GM18861 (cell line): ENCODE measurements around the gene SCNN1G.

Experiments
- ATAC-seq: cut with Tn5 transposase; IDR thresholded peaks from one replicate; pipeline ENCODE4 v1.9.1; 2021; ENCODE audit not compliant: unreplicated experiment

The SCNN1G gene

DNA sequence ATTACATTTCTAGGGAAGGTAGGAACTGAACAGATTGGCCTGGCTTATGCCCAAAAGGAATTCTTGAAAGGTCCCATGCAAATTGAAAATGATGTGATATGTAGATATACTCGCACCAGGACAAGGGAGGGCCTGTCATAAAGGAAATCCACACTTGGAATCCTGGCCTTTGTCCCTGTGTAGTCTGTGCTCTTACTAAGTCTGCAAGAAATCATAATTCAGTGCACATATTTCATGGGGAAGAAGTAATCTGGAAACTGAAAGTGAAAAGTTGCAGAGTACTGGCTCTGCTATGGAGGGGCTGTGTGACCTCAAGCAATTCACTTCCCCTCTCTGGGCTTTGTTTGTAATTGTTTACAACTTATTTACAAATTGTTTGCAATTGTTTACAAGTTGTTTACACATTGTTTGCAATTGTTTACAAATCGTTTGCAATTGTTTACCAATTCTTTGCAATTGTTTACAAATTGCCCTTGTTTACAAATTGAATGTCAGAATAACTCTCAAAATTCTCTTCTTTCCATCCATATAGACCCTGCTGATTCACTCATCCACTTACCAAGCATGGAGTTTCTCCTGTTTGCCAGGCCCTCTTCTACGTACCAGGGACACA lies 12.9 kb downstream of the SCNN1G start:
- no peak for ATAC-seq

DNA sequence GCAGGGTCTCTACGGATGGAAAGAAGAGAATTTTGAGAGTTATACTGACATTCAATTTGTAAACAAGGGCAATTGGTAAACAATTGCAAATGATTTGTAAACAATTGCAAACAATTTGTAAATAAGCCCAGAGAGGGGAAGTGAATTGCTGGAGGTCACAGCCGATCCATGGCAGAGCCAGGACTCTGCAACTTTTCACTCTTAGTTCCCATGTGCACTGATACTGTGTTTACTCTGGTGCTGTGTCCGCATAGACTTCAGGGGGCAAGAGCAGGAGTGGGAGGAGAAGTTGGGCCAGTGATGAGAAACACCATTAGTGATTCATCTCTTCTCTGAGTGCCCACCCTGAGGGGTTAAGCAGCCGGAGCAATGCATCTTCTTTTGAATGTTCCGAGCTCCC lies 14.0 kb downstream of the SCNN1G start:
- ATAC-seq = no peak

DNA sequence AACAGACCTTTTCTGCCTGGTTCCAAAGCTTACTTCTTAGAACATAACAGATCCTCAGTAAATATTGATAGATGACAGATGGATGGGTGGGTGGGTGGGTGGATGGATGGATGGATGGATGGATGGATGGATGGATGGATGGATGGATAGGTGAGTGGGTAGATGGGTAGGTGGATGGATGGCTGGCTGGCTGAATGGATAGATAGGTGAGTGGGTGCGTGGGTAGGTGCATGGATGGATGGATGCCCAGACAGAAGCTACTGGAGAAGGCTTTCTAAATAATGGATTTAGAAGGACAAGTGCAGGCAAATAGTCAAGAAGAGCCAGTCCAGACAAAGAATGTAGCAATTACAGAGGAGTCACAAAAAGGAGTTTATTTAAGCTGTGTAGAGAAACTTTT lies 19.6 kb downstream of the SCNN1G start:
- ATAC-seq = no peak

DNA sequence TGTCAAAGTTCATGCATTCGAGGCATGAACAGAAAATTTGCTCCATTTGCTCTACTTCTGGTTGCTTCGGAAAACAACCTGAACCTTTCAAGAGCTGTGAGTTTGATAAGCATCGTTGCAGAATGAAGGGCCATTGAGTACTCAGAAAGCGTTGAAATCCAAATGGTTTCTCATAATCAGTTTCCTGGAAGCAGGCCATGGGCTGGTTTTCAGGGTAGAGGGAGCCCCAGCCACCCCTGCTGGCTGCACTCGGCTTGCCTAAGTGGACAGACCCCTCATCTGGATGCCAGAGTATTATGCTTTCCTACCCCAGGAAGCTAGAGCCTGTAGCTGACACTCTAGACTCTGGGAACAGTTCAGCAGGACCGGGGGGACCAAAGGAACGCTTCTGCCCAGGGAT lies 24.4 kb downstream of the SCNN1G start:
- ATAC-seq = no peak

DNA sequence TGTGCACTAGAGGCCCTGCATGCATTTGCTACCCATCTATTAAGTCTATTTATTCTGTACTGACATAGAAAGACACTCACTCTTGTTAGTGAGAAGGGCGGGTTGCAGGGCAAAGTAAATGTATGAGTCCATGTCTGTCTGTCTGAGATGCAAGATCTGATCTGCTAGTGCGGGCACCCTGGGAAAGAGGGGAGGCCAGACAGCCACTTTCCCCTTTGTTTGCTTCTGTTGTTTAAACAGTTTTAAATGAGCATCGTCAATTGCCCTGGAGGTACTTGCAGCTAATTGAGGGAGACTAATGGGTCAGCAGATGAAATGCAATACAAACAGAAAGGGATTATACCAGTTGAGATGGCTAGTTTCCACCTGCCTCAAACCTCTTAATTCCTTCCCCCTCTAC lies 24.9 kb downstream of the SCNN1G start:
- no peak for ATAC-seq

DNA sequence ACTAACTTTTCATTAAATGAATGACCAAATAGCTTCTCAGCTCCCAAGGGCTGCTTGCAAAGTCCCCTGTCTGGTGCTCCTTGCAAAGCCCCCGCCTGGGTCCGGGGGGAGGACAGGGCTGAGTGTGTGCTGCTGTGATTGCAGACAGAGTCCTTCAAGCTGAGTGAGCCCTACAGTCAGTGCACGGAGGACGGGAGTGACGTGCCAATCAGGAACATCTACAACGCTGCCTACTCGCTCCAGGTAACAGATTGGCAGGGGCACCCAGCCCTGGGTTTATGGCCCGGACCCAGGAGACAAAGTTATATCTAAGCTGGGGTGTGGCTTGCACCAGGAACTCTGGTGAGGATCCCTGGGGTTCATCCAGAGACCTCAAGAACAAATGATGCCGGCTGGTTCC lies 27.1 kb downstream of the SCNN1G start:
- ATAC-seq = no peak

DNA sequence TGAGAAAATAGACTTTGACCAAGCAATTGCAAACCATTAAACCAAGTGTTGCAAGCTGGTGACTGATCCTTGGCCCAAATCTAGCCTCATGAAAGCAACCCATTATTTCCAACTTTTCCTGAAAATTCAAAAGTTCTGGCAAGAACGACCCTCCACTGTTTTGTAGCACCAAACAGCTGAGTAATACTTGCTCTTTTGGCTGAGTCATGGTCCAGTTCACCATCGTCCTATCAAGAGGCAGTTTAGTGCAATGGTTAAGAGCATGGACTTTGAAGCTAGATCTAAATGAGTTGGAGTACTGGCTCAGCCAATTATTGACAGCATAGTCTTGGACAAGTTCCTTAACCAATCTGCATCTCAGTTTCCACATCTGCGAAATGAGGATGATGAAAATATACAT lies 31.3 kb downstream of the SCNN1G start:
- ATAC-seq = no peak

DNA sequence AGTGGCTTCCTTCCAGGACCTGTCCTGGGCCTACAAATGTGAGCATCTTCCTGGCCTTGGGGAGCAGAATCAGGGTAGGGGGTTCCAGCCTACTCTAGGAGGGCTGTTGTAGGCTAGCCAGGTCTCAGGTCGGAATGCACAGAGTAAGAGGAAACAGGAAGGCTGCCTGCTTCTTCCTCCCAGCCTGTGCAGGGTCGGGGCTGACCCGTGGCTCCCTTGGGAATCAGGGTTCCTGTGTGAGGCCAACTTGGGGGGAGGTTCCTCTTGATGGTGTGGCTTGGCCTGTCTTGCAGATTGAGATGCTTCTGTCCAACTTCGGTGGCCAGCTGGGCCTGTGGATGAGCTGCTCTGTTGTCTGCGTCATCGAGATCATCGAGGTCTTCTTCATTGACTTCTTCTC lies 32.3 kb downstream of the SCNN1G start:
- no peak for ATAC-seq

DNA sequence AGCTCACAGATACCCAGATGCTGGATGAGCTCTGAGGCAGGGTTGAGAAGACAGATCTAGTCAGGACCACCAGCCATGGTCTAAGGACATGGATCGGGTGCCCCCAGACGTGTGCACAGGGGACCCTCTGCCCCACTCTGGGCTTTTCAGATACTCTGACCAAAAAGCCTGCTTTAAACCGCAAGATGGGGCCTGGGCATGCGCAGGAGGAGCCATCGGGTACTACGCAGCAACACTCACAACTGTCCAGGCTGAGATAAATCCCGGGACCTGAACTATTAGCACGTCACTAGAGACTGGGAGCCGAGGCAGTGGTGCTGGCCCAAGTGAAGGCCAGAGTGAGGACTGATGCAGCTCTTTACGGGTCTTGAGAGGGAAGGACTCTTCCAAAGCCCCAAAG lies 32.9 kb downstream of the SCNN1G start:
- ATAC-seq = no peak

DNA sequence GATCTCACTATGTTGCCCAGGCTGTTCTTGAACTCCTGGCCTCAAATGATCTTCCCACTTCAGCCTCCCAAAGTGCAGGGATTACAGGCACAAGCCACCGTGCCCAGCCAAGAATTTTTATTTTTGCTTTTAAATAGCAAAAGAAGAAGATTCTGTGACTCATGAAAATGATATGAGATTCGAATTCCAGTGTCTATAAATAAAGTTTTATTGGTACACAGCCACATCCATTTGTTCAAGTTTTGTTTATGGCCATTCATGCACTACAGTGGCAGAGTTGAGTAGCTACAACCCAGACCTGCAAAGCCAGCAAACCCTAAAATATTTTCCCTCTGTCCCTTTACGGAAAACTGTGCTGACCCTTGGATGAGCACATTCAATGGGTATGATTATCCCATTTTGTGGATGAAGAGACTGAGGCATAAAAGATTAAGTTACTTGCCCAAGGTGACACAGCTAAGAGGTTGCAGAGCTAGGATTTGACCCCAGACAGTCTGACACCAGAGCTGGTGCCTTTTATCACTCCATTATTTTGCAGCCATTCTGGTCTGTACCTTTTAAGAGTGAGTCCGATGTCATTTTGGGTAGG lies 34.2 kb downstream of the SCNN1G start:
- no peak for ATAC-seq

DNA sequence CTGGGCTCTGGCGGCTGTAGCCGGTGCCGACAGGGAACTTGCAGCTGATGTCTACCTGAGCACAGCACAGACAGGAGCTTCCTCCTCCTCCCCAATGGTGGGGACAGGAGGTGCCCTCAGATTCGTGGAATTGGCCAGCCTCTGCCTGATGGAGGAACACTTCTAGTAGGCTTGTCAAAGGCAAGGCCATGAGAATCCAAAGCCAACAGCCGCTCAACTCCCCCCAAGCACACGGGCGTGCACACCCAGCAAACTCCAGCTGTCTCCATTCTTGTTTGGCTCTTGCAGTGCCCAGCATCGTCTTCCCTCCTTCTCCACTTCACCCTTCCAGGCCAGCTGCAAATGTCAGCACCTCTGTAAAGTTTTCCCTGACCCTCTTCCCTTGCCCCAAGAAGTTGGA lies 35.1 kb downstream of the SCNN1G start:
- no peak for ATAC-seq

DNA sequence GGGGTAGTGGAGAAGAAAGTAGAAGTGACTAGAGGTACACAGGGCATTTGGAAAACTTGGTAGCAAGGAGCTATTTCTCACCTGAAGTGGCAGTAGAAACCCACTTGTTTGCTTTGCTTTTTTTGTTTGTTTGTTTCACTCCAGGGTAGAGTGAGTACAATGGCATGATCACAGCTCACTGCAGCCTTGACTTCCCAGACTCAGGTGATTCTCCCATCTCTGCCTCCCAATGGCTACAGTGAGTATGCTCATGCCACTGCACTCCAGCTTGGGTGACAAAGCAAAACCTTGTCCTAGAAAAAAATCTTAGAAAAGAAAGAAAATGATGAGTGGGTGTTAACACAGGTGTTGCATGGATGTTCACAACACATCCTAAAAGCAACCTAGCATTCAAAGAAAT lies 40.4 kb downstream of the SCNN1G start:
- no peak for ATAC-seq

DNA sequence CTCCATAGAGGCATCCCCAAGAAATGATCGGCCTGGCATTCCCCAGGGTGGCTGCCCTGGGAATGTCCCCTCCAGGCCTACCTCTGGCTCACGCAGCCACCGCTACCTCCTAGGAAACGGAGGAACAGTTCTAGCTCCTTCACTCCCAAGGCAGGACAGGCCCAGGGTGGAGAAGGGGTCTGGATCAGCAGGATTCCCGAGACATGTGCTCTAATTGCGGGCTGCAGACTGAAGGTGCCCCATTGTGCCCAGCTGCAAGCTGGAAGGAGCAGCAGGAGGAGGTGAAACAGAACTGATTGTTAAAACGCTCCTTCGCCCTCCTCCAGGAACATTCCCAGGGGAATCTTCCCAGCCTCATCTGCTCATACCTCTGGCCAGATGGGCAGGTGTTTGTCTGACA lies 40.8 kb downstream of the SCNN1G start:
- no peak for ATAC-seq

DNA sequence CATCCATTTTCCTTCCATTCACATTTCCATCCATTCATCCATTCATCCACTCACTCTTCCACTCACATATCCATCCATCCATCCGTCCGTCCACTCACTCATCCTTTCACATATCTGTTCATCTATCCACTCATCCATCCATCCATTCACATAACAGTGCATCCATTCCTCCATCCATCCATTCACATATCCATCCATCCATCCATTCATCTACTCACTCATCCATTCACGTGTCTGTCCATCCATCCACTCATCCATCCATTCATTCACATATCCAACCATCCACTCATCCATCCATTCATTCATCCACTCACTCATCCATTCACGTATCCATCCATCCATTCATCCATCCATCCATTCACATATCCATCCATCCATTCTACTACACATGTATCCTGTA lies 42.6 kb downstream of the SCNN1G start:
- no peak for ATAC-seq

DNA sequence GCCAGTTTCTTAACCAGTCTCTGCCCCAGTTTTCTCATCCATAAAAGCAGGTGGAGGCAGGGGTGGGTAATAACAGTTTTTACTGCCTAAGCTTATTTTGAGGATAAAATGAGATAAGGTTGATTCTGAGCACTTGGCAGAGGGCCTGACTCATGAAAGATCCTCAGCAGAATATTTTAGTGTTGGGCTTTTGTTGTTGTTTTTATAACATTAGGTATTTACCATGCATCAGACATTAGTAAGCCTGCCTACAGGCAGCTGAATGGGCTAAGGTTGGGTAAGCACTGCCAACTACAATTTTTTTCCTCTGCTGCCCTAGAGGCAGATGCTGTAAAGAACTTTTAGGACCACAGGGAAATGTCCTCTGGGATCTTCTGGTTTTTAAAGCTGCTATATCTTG lies 43.1 kb downstream of the SCNN1G start:
- ATAC-seq = no peak

DNA sequence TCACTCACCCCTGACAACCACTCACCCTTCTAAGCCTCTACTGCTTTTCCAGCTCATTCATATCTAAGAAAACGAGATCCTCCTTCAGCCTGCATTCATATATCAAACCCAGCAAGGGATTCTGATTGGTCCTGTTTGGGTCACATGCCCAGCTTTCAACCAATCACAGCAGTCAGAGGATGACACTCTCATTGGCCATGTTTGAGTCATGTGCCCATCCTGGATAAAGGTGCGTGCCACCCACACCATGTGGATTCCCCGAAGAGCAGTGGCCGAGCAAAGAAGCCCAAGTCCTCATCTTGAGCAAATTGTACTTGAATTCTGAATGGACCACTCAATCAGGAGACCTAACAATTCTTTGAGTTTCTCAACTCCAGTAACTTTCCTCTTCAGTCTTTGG lies 45.0 kb downstream of the SCNN1G start:
- no peak for ATAC-seq

DNA sequence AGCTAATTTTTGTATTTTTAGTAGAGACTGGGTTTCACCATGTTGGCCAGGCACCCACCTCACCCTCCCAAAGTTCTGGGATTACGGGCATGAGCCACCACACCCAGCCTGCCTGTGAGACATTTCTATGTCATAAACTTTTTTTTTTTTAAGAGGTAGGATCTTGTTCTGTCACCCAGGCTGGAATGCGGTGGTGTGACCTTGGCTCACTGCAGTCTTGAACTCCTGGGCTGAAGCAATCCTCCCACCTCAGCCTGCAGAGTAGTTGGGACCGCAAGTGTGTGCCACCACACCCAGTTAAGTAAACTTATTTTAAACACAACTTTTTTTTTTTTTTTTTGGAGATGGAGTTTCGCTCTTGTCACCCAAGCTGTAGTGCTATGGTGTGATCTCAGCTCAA lies 47.2 kb downstream of the SCNN1G start:
- no peak for ATAC-seq

DNA sequence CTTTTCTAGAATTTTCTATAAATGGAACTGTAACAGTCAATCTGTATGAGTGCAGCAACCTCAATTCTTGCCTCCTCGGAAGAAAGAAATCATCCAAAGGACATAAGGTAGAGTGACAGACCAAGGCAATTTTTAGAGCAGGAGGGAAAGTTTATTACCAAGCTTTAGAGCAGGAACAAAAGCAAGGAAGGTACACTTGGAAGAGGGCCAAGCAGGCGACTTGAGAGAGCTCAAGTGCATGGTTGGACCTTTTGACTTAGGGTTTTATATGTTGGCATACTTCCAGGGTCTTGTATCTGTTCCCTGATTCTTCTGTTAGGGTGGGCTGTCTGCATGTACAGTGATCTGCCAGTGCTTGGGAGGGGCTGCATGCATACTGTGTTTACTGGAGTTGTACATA lies 50.3 kb downstream of the SCNN1G start:
- no peak for ATAC-seq

DNA sequence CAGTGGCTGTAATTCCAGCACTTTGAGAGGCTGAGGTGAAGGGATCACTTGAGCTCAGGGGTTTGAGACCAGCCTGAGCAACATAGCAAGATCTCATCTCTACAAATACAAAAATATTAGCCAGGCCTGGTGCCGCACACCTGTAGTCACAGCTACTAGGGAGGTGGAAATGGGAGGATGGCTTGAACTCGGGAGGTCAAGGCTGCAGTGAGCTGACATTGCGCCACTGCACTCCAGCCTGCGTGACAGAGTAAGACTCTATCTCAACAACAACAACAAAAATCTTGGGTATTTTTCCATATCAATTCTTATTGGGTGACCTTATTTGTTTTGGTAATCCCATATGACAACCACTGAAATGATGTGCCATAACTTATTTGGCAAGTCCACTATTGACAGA lies 52.6 kb downstream of the SCNN1G start:
- ATAC-seq = no peak

DNA sequence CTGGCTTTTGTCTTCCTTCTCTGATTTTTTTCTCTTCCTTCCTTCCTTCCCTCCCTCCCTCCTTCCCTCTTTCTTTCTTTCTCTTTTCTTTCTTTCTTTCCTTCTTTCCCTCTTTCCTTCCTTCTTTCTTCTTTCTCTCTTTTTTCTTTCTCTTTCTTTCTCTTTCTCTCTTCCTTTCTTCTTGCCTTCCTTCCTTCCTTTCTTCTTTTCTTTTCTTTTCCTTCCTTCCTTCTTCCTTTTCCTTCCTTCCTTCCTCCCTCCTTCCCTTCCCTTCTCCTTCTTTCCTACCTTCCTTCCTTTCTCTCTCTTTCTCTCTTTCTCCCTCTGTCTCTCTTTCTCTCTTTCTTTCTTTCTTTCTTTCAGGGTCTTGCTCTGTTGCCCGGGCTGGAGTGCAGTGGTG lies 54.4 kb downstream of the SCNN1G start:
- no peak for ATAC-seq

DNA sequence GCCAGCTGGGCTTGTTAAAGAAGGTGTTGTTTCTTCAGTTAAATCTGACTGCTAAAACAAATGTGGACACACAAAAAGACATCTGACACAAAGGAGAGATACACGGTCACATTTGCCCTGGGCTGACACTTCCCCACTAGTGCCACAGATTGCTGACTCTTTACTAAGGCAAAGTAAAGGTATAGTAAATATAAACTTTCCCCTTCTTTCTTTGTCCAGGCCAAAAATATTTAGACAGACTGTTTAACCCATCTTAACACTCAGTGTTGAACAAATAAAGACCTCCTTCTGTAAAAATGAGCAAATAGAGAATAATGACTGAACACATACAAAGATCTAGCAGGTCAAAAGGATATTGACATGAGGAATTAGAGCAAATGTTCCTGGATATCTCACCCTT lies 58.4 kb downstream of the SCNN1G start:
- ATAC-seq = no peak

DNA sequence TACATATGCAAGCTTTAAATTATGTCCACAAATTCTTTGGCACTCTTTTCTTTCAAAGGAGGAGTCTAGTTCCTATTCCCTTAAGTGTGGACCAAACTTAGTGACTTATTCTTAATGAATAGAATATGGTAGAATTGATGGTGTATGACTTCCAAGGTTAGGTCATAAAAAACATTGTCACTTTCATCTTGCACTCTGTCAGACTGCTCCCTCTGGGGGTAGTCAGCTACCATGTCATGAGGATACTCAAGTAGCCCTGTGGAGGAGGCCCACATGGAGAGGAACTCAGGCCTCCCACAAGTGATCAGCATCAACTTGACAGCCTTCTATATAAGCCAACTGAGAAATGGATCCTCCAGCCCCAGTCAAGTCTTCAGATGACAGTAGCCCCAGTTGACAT lies 61.6 kb downstream of the SCNN1G start:
- no peak for ATAC-seq

DNA sequence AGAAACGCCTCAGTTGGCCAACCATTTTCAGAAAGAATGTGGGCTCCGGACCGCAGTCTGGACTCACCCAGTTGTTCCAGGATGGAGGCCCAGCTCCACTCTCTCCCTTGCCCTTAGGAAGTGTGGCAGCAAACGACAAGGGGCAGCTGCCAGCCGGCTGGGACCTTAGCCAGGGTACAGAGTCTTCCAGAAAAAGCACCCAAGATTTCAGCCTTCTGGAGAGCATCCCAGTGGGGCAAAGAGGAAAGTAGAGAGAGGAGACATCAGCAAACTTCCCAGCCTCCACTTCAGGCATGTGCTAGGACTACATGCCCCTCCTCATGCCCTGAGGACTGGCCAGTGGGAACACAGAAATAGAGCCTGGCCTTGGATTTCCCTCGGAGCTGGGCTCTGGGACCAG lies 62.7 kb downstream of the SCNN1G start:
- no peak for ATAC-seq
